H1 (cell line): ENCODE data around the gene ANK2. TPM values are rescaled to one million over a fixed set of nuclear protein-coding genes. Genes with fewer than 3 reads are reported as not detected.

Experiments used
- ASH2L ChIP-seq: fragments of 200-600, 300-600 bp; sonication (generic); IDR thresholded peaks from one replicate; pipeline ENCODE4 v1.7.1; 2017; ENCODE audit warnings: low read length
- BACH1 ChIP-seq: IDR thresholded peaks from 2 replicates; pipeline ENCODE4 v1.6.1; 2012; ENCODE audit warnings: low read length, improper control_type of control experiment
- BRCA1 ChIP-seq: IDR thresholded peaks from 2 replicates; pipeline ENCODE4 v1.6.1; 2012; ENCODE audit warnings: low read depth, low read length, improper control_type of control experiment
- CHD1 ChIP-seq: IDR thresholded peaks from 2 replicates; pipeline ENCODE4 v1.6.1; 2012; ENCODE audit warnings: low read depth, low read length, improper control_type of control experiment
- CREB1 ChIP-seq: IDR thresholded peaks from 2 replicates; pipeline ENCODE4 v1.6.1; 2012; ENCODE audit warnings: inconsistent platforms
- CTCF ChIP-seq, 3 experiments: IDR thresholded peaks; 1 replicate in 2 of 3; 2 replicates in 1 of 3; pipeline versions ENCODE4 v1.5.1 to v1.6.1; 2011; ENCODE audit warnings: low read length in 3 of 3, mild to moderate bottlenecking in 3 of 3, inconsistent platforms in 2 of 3, low read depth in 1 of 3, moderate library complexity in 1 of 3; ENCODE audit not compliant: insufficient read depth in 1 of 3; ENCODE audit errors: control extremely low read depth in 1 of 3
- EGR1 ChIP-seq: IDR thresholded peaks from 2 replicates; pipeline ENCODE4 v1.6.1; 2011; ENCODE audit warnings: low read depth, low read length, borderline replicate concordance
- EZH2 ChIP-seq: fragments of 200-600 bp; sonication (generic); IDR thresholded peaks from 2 replicates; pipeline ENCODE4 v1.7.1; 2012; ENCODE audit warnings: low read depth, mild to moderate bottlenecking, moderate library complexity, low read length, inconsistent platforms; ENCODE audit not compliant: severe bottlenecking
- GTF2F1 ChIP-seq: IDR thresholded peaks from 2 replicates; pipeline ENCODE4 v1.6.1; 2012; ENCODE audit warnings: low read depth, low read length, improper control_type of control experiment, borderline replicate concordance
- HDAC6 ChIP-seq: IDR thresholded peaks from one replicate; pipeline ENCODE4 v1.7.1; 2012; ENCODE audit warnings: low read depth, mild to moderate bottlenecking, inconsistent platforms, low read length, moderate library complexity
- KDM4A ChIP-seq: IDR thresholded peaks from one replicate; pipeline ENCODE4 v1.7.1; 2012; ENCODE audit warnings: low read depth, mild to moderate bottlenecking, moderate library complexity, low read length, inconsistent platforms; ENCODE audit not compliant: severe bottlenecking
- NANOG ChIP-seq: IDR thresholded peaks from 2 replicates; pipeline ENCODE4 v1.6.1; 2011; ENCODE audit warnings: low read length, low read depth, mild to moderate bottlenecking, inconsistent platforms; ENCODE audit not compliant: insufficient read depth, poor library complexity, severe bottlenecking
- PHF8 ChIP-seq: fragments of 200-600 bp; sonication (generic); conservative IDR thresholded peaks from 2 replicates; pipeline ENCODE4 v1.7.1; 2012; ENCODE audit warnings: low read depth, mild to moderate bottlenecking, inconsistent platforms, low read length, moderate library complexity
- POLR2A ChIP-seq, 2 experiments: IDR thresholded peaks; 1 replicate in 1 of 2; 2 replicates in 1 of 2; pipeline ENCODE4 v1.6.1; 2011; ENCODE audit warnings: low read depth in 2 of 2, low read length in 2 of 2, mild to moderate bottlenecking in 2 of 2; ENCODE audit errors: control extremely low read depth in 1 of 2
- RBBP5 ChIP-seq: IDR thresholded peaks from 2 replicates; pipeline ENCODE4 v1.7.1; 2012; ENCODE audit warnings: low read depth, mild to moderate bottlenecking, inconsistent platforms, low read length, moderate library complexity, borderline replicate concordance
- SIN3A ChIP-seq, 2 experiments: IDR thresholded peaks in 1 of 2; conservative IDR thresholded peaks in 1 of 2; 2 replicates each; pipeline ENCODE4 v1.6.1; 2011 to 2012; ENCODE audit warnings: low read length in 2 of 2, improper control_type of control experiment in 1 of 2, low read depth in 1 of 2, mild to moderate bottlenecking in 1 of 2
- SP2 ChIP-seq: IDR thresholded peaks from 2 replicates; pipeline ENCODE4 v1.6.1; 2012; ENCODE audit warnings: mild to moderate bottlenecking, low read length, inconsistent platforms
- TBP ChIP-seq: IDR thresholded peaks from 2 replicates; pipeline ENCODE4 v1.6.1; 2011; ENCODE audit warnings: low read depth, low read length, improper control_type of control experiment
- TCF12 ChIP-seq: IDR thresholded peaks from 2 replicates; pipeline ENCODE4 v1.6.1; 2011; ENCODE audit warnings: low read depth, mild to moderate bottlenecking, low read length
- USF2 ChIP-seq: IDR thresholded peaks from 2 replicates; pipeline ENCODE4 v1.6.1; 2011; ENCODE audit warnings: low read length, improper control_type of control experiment
- polyA plus RNA-seq, 7 experiments: library from polyadenylated mRNA; depleted of rRNA in 3 of 7; stranded (reverse) in 5 of 7; unstranded in 2 of 7; fragments of >200 nt in 5 of 7; fragments of 200-250 nt in 2 of 7; gene quantifications; 1 replicate in 5 of 7; 2 replicates in 1 of 7; 4 replicates in 1 of 7; pipeline versions ENCODE4 v1.2.1 to v1.2.3, GENCODE V29; 2011 to 2013; ENCODE audit warnings: missing spikeins in 2 of 7, mixed read lengths in 2 of 7
- total RNA-seq: library from RNA; stranded (reverse); fragmentation: NEBNext Ultra II Directional; extraction: Animal tissue kit (Norgen Biotek cat#: 25700); gene quantifications from 2 replicates; pipeline ENCODE4 v1.2.1, GENCODE V29; 2021
- TF ChIP-seq, protein P1 (sequence below): IDR thresholded peaks from 2 replicates; pipeline ENCODE4 v1.6.1; 2012; ENCODE audit warnings: inconsistent platforms
- TF ChIP-seq, protein P2 (sequence below): IDR thresholded peaks from 2 replicates; pipeline ENCODE4 v1.6.1; 2011; ENCODE audit warnings: low read depth, mild to moderate bottlenecking, low read length; ENCODE audit not compliant: insufficient read depth

The ANK2 gene
- total and polyA plus RNA-seq, 2 of the 8 experiments (the other 6 are each of a cell fraction or from before 2014, with no cell fraction given) = 14.2 to 35.1 TPM

DNA sequence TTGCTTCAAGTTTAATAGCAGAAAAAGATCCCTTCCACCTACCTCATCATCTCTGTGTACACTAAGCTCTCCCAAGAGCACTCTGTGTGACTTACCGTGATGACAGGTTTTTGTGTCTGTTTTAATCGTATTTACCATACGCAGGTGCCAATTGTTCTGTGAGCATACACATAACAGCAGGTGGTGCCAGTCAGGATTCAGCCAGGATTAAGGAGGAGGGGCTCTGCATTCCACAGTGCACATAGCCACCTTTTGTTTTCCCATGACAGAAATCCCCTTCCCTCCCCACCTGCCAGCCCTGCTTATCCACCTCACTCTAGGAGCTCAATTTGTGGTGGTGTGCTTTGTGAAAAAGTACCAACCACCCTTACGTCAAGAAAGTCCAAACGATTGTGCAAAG is 14.8 kb downstream of the ANK2 start (continued):
- TF ChIP-seq BRCA1 (no peak), GTF2F1 (no peak), PHF8 (no peak), NANOG (peak; percentile 79), KDM4A (no peak), BACH1 (no peak), CHD1 (no peak), TBP (0 out of 2 replicates have a peak, but pooled peaks have one; percentile 67), CREB1 (peak; percentile 68), EZH2 (no peak), CTCF (IDR thresholded peaks at IDR 0.05; ENCODE audit: control extremely low read depth in 1 of 3, insufficient read depth in 1 of 3, low read depth in 1 of 3, low read length in 3 of 3) (no peak), TCF12 (peak; percentile 99), HDAC6 (no peak), SIN3A (conservative IDR thresholded peaks at IDR 0.05 in 1 of 2, IDR thresholded peaks at IDR 0.05 in 1 of 2; ENCODE audit: low read depth in 1 of 2, low read length in 2 of 2) (peak in 1 of 2 experiments; percentile 75; a peak in 1 of 4 replicates), POLR2A (IDR thresholded peaks at IDR 0.05; ENCODE audit: control extremely low read depth in 1 of 2, low read depth in 2 of 2, low read length in 2 of 2) (peak in 1 of 2 experiments; percentile 70; a peak in 2 of 3 replicates), RBBP5 (no peak; the same call in 1 of the 2 replicates), USF2 (no peak), SP2 (no peak), EGR1 (no peak), ASH2L (peak; percentile 74)
- TF ChIP-seq, protein P1, sequence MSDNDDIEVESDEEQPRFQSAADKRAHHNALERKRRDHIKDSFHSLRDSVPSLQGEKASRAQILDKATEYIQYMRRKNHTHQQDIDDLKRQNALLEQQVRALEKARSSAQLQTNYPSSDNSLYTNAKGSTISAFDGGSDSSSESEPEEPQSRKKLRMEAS = peak; percentile 63; the same call in 1 of the 2 replicates
- TF ChIP-seq, protein P2, sequence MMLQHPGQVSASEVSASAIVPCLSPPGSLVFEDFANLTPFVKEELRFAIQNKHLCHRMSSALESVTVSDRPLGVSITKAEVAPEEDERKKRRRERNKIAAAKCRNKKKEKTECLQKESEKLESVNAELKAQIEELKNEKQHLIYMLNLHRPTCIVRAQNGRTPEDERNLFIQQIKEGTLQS = no peak
